Left forelimb (tissue), 1 donor: Measurements from ENCODE around the gene LRRK1.
A peak's percentile ranks its signal among the peaks of the same experiment; 100 is the strongest.

ENCODE experiments used
- DNase-seq: peaks from one replicate; pipeline ENCODE4 v3.0.0-alpha.2; 2018; ENCODE audit warnings: low spot score

The LRRK1 gene

DNA sequence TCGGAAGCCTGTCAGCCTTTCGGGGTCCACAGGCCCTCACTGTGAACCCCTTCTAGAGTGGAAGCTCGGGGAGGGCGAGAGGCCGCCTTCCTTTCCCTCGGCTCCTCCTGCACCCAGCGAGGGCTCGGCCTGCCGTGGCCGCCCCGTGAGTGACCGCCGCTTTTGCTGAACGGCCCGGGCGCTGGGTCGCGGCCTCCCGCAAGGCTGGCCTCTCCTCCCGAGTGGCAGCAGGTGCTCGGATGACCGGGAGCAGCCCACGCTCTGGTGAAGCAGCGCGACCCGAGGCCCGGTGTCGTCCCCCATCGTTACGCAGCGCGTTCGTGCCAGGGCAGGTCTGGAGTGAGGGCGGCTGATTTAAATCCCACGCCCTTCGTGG is 53.8 kb downstream of the LRRK1 start:
- DNase-seq, result no peak

DNA sequence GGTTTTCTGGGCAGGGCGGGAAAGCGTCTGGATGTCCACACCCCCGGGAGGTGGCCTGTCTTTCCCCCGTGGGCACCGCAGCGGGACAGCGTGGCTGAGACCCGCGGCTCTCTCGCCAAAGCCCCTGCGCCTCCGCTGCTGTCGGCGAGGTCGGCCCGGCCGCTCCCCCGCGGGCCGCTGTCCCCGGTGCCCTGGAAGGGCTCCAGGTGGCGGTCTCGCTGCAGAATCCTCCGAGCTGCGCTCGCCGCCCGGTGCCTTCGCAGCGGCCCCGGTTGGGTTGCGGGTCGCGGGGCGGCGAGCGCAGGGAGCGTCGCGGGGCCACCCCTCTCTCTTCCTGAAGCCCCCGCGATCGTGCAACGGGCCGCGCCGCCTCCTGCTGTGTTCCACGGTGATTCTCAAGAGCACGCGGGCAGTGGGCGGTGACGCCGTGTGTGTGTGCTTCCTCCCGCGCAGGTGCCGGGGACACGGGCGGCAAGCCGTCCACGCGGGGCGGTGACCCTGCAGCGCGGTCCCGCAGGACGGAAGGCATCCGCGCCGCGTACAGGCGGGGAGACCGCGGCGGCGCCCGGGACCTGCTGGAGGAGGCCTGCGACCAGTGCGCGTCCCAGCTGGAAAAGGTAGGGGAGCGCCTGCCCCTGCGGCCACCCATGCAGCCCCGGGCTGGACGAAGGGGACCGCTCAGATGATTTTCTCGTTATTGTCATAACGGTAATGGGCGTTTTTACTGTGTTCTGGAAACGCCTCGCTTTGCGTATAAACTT is 54.4 kb downstream of the LRRK1 start:
- DNase-seq, result no peak

DNA sequence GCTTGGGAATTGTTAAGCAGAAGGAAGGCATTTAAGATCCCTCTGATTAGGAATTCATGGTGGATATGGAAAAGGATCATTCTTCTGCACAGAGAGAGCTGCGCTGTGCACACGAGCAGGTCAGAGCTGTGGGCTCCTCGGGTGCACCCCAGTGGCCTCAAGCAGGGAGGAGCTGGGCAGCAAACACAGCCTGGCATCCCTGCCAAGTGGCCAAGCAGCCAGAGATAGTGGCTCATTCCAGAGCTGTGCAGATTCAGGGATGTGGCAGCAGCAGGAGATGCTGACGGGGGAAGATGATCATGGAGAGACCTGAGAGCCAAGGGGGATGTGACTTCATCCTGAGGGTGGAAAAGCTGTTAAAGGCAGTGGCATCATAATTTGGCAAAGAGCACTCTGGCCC is 55.9 kb downstream of the LRRK1 start:
- no peak for DNase-seq

DNA sequence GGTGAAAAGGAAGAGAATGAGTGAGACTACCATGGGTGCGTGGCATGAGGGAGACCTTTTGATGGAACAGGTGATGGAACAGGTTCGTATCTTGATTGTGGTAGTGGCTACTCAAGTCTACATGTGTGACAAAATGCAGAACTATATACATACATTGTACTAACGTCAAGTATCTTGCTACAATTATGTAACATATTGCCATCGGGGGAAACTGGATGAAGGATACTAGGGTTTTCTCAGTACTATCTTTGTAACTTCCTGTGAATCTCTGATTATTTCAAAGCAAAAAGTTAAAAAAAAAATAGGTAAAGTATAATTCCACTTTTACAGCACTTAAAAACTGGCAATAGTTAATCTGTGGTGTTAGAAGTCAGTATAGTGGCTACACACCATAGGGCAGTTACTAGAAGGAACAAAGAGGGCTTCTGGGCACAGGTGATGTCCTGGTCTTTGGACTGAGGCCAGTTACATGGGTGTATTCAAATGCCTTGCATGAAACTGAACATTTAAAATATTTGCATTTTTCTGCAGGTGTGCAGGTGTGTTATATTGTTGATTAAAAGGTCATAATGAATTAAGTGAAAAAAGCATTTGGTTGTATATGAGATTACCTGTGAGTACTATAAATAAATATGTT is 61.4 kb downstream of the LRRK1 start:
- DNase-seq, result no peak

DNA sequence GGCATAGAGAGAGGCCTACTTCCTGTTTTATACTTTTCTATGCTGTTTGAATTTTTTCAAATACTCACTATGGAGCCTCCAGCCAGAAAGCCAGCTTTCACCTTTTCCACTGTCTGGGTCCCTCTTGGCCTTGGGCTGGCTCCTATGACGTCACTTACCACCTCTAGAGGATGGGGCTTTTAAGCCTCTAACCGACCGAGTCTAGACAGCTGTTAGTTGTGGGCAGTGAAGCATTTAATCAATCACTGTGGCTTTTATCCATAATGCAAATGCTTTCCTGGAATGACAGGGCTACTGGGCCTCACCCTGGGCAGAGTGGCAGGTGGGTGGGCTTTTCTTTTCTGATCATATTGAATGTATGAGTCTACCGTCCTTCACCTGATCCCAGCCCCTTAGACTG is 61.9 kb downstream of the LRRK1 start:
- DNase-seq, result no peak

DNA sequence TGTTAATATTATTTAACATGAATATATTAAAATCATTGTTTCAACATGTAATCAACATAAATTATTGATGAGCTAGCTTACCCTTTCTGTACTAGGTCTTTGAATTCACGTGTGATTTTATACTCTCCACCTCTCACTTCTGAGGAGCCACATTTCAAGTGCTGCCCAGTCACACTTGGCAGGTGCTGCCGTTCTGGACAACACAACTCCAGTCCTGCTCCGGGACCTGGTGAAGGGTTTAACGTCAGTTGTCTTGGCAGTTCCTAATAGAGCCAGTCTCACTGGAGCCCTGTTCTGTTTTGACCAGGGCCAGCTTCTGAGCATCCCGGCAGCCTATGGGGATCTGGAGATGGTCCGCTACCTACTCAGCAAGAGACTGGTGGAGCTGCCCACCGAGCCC is 64.1 kb downstream of the LRRK1 start:
- DNase-seq, result no peak

DNA sequence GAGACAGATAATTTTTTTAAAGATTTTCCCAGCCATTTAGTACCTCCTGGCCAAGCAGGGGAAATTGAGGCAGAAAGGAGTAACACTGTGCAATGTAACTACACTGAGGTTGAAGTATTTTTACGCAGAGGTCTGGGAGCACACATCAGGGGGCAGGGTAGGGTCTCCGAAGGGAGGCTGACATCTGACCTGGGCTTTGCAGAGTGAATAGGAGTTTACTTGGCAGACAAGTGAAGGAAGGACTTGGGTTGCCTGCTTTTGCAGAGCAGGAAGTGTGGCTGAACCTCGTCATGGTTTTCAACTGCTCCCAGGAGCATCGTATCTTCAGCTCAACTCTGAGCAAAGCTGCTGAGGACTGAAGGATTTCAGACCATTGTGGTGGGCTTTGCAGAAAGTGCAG is 66.2 kb downstream of the LRRK1 start:
- no peak for DNase-seq

DNA sequence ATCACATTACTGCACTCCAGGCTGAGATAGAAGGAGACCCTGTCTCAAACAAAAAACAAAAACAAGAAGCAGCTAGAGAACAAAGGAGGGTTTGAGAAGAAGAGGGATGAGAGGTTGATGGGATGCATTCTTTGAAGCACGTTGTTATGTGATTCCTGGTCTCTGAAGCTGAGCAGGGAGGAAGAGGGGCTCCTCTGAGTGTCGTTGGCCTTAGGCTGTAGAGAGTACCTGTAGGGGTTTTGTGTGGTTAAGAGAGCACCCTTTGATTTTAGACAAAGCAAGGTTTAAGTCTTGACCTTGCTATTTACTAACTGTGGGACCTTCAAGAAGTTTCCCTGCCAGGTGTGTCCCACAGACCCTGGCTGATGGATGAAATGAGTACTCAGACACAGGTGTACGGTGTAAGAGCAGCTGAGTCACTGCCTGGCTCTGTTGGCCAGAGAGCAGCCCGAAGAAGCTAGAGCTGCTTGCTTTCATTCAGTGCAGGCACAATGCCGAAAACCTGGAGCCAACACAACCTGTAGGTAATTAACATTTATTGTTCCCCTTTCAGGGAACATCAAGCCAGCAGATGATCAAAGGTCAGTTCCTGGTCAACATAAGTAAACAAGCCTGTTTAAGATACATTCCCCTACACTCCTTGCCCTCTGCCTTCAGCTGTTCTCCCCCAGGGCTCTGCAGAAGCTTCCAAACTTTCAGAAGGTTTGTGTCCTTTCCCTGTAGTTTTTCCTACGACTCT is 67.2 kb downstream of the LRRK1 start:
- no peak for DNase-seq

DNA sequence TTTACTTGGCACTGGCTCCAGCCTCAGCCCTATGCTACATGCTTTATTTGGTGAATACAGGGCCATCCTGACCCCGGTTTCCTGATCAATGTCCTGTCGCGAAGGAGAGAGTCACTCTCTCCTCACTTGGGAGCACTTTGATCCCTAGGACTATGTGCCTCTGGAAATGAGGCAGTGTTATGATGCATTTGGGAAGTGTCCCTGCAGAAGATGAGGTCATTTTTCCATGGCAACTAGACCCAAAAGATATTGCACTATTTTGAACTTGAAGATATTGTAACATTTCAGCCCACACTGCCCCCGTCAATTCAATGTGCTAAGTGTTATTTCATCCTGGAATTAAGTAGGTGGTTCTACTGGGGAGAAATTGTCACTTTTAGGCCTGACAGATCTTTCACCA is 68.0 kb downstream of the LRRK1 start:
- no peak for DNase-seq

DNA sequence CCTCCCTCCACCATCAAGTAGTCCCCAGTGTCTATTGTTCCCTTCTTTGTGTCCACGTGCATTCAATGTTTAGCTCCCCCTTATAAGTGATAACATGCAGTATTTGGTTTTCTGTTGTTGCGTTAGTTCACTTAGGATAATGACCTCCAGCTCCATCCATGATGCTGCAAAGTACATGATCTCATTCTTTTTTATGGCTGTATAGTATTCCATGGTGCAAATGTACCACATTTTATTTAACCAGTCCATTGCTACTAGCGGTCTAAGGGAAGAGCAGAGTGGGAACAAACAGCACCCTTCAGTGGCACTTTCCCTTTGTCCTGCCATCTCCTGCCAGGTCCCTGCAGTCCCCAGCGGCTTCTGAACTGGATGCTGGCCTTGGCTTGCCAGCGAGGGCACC is 69.1 kb downstream of the LRRK1 start:
- no peak for DNase-seq

DNA sequence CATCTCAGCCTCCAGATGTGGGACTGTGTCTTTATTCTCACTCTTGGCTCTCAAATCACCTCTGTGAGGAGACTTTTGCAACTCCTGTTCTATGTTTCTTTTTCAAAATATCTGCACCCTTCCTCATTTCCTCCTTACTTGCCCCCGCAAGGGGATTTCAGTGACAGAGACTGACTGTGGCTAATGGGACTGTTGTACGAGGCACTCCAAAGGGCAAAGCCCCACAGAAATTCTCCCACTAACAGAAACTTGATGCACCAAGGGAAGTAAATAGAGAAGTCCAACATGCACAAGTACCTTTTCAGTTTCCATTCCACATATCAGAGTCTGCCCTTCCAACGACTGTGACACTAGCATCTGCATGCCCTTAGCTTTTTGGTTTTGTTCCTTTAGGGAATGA is 69.7 kb downstream of the LRRK1 start:
- no peak for DNase-seq

DNA sequence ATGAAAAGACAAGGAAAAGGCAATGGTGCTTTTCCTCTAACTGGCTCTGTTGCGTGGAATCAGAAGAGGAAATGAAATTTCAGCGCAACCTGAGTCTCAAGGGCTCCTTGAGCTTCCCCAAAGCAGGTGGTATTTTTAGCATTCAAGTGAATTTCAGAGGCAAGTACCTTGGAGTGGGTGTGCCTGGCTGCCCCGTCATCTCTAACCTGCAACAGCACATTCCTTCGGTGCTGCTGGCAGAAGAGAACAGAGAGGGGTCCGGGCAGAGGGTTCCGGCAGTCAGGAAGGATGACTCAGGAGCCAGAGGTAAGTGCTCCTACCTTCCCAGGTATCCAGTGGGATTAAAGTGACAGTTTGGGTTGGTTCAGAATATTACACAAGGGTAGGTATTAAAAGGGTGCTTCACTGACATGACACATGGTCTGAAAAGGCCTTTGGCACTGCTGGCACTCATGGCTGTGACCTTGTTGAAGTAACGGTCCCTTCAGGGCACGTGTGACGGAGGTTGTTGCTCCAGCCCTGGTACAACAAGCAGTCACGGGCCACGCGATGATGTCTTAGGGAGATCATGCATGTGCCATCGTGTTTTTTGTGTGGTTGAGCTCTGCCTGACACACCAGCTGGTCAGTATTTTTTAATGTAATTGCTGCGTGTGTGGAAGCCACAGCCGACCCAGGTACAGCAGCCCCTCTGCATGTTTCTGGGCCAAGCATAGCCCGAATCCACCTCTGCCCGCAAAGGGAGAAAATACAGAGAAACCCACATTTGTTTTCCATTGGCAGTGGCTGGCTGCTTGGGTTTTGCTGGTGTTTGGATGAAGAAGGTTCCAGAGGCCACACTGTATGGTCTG is 75.7 kb downstream of the LRRK1 start:
- no peak for DNase-seq

DNA sequence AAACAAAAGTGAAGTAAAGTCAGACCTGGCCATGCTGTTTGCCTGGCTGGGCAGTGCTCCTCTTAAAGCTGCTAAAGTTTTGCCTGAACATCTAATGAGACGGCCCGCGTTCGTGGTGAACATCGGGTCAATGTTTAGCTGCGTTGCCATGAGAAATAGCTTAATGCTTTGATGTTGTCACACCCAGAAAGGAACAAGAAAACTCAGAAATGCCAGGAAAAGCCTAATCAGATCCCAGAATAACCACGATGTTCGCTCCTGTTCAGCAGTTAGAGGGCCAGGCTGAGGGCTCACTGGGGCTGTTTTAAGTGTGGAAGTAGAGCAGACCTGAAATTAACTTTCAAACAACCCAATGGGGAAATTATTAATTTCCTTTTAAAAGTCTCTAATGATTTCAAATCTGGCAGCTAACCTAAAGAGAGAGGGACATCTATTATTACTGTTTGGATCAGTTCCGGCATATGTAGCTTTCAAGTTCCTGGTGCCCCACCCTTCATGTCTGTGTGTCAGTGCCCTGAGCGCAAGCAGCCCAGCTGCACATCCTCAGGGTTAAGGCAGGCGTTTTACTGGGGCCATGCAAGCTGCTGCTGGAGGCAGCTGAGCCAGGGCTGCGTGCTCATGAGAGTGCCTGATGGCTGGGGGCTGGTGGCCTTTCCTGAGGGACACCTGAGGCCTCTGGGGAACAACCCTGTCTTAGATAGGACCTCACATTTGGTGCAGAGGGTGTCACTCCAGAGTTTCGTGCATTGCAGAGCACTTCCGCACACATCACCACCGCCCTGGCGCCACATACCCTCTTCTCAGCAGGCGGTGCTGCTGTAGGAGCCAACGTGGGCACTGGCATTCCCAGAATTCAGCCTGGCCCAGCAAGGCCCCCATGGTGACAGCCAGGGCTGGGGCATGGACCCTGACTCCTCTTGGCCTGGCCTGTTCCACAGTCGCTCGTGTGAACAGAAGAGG is 76.6 kb downstream of the LRRK1 start:
- DNase-seq, result no peak

DNA sequence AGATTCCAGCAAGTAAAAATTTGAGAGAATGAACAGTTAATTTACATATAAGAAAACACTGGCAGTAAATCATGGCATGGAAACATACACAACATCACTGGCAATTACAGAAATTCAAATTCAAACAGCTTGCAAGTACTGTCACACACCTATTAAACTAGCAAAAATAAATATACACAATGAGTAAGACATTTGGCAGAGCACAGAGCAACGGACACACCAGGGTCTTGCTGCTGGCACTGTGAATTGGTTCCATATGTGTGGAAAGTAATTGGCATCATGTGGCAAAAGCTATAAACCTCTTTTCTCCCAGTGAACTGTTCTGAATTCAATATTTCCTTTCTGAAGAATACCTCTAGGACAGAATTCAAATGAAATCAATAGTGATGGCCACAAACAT is 78.3 kb downstream of the LRRK1 start:
- no peak for DNase-seq

DNA sequence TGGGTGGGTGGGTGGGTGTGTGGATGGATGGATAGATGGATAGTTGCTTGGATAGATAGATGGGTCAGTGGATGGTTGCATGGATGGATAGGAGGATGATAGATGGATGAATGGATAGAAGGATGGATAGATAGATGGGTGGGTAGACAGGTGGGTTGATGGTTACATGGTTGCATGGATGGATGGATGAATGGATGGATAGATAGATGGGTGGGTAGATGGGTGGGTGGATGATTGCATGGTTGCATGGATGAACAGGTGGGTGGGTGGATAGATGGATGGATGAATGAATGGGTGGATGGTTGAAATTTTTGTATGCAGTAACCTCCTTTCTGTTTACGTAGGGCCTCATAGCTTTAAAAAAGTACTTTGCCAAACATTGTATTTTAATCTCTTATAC is 79.5 kb downstream of the LRRK1 start:
- no peak for DNase-seq

DNA sequence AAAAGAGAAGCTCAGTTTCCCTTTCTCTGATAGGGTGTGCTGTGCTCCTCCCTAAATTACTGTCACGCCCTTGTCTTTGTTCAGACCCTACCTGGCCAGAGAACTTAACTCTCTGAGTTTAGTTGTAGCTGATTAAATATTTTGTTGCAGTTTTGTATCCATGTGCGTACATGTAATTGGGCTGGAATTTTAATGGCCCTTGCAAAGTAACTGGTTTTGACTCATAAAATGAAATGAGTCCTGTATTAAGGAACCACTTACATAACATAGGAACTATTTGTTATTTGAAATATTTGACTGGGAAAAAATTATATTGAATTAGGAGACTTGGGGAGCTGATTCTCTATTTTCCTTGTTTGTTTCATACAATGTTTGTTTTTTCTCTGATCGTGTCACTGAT is 80.2 kb downstream of the LRRK1 start:
- DNase-seq, result no peak

DNA sequence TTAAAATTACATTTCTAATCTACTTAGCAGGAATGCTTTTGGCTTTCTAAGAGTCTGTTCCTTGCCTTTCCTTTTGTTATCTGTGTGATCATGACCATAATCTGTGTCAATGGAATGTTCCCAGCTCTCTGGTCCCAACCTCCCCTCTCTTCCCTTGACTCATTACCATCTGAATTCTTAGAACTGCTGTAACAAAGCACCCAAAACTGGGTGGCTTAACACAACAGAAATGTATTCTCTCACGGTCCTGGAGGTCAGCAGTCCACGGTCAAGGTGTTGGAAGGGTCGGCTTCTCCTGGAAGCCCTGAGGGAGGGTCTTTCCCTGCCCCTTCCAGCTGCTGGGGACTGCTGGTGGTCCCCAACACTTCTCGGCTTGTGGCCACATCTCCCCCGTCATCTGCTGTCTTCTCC is 81.1 kb downstream of the LRRK1 start:
- no peak for DNase-seq

DNA sequence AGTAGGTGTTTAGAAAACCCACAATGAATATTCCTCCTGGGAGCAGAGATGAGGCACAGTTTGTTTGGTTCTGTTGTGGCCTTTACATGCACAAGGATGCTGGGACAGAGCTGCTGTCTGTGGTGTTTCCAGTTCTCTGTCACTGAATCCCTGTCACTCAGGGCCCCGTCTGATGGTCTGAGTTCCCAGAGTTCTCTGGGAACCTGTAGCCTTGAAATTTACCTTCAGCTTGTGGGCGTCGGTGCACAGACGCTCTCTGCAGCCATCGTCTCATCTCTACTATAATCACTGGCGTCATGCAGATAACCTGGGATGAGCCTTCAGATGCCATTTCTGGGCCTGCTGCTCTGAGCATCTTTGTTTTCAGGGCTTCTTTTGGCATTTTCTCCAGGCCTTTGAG is 81.9 kb downstream of the LRRK1 start:
- DNase-seq, result no peak

DNA sequence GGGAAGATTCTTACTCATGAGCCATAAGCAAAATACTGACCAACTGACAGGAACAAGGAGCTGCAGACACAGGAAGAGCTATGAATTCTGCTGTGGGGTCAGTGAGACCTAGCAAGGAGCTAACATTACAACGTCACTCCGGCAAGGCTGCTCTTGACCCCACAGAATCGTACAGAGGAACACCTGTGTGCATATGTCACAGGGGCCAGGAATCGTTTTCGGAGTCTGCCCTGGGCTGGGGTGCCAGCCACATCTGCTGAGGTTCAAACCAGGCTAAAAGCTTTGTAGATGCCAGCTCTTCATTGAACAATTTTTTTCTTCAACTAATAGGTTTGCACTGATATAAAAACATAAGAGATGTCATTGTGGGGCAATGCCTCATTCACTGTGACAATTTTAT is 82.6 kb downstream of the LRRK1 start:
- DNase-seq, result no peak

DNA sequence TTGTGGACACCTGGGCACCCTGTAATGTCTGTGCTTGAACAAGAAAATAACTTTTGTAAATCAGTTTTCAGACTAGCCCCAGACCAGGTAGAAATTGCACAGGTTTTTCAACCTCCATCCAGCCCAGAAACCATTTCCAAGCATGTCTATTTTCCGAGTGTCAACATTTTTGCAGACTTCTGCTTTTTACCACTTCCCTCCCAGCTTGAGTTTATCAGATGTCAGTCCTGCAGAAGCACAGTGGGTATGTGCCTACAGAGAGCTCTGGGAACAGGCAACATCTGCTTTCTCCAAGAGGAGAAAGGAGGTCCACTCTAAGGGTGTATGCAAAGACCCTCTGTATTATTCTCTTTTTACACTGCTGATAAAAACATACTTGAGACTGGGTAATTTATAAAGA is 83.9 kb downstream of the LRRK1 start:
- peak; percentile 38 for DNase-seq

DNA sequence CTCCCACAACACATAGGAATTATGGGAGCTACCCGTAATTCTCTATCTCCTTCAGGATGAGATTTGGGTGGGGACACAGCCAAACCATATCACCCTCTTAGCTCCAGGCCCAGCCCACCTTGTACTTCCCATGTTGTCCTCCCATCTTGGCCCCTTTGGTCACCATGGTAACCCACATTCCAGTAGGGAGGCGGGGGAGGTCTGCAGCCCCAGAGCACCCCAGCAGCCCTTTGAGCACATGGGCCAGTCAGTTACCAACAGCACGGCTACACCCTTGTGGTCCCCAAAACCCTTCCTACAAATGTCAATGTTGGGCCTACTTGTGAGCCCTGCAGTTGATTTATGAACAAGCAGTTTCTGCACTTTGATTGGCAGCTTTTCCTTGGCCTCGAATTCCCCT is 84.5 kb downstream of the LRRK1 start:
- peak; percentile 18 for DNase-seq
